Thymus (tissue), 11 donors: ENCODE data around the gene EMC10. TPM values are rescaled to one million over a fixed set of nuclear protein-coding genes. Genes with fewer than 3 reads are reported as not detected.

Experiments used
- DNase-seq, 9 donors: peaks; one replicate each; pipeline ENCODE4 v3.0.0-alpha.2; 2013; ENCODE audit warnings: low spot score in 9 of 9, low read depth in 6 of 9, missing footprints in 1 of 9
- H3K27ac ChIP-seq, 2 donors: one replicate each; pipeline ENCODE4 v1.5.1; 2013; ENCODE audit warnings: control low read depth in 1 of 2, low read depth in 1 of 2, low read length in 1 of 2, mild to moderate bottlenecking in 1 of 2, moderate library complexity in 1 of 2
- H3K27me3 ChIP-seq, 2 donors: one replicate each; pipeline ENCODE4 v1.5.1; 2013; ENCODE audit warnings: low read length in 1 of 2; ENCODE audit not compliant: control insufficient read depth in 2 of 2, insufficient read depth in 1 of 2
- H3K36me3 ChIP-seq, 2 donors: one replicate each; pipeline ENCODE4 v1.5.1; 2013; ENCODE audit warnings: low read length in 1 of 2, mild to moderate bottlenecking in 1 of 2, moderate library complexity in 1 of 2; ENCODE audit not compliant: control insufficient read depth in 2 of 2, insufficient read depth in 2 of 2
- H3K4me1 ChIP-seq, 2 donors: one replicate each; pipeline ENCODE4 v1.5.1; 2013; ENCODE audit warnings: low read length in 2 of 2; ENCODE audit not compliant: control insufficient read depth in 2 of 2, insufficient read depth in 2 of 2
- H3K4me3 ChIP-seq, 2 donors: one replicate each; pipeline ENCODE4 v1.5.1; 2013; ENCODE audit warnings: low read length in 2 of 2, control low read depth in 1 of 2, mild to moderate bottlenecking in 1 of 2
- H3K9me3 ChIP-seq, 2 donors: one replicate each; pipeline ENCODE4 v1.5.1; 2013; ENCODE audit warnings: low read length in 1 of 2, mild to moderate bottlenecking in 1 of 2; ENCODE audit not compliant: control insufficient read depth in 2 of 2, insufficient read depth in 1 of 2
- WGBS: extraction: QIAGEN DNeasy Blood & Tissue Kit; methylation state at CpG from one replicate; pipeline ENCODE4 v1.1.7; 2013; 5-methylcytosine and 5-hydroxymethylcytosine counted together
- polyA plus RNA-seq: library from polyadenylated mRNA; stranded (reverse); fragments of 200-250 nt; gene quantifications from one replicate; pipeline ENCODE4 v1.2.3, GENCODE V29; 2013
- total RNA-seq: library from RNA; stranded (reverse); fragments of 120-200 nt; gene quantifications from one replicate; pipeline ENCODE4 v1.2.4, GENCODE V29; 2013
- donor health status: healthy.

The EMC10 gene
- total and polyA plus RNA-seq, 2 donors = 49.9 to 62.6 TPM

DNA sequence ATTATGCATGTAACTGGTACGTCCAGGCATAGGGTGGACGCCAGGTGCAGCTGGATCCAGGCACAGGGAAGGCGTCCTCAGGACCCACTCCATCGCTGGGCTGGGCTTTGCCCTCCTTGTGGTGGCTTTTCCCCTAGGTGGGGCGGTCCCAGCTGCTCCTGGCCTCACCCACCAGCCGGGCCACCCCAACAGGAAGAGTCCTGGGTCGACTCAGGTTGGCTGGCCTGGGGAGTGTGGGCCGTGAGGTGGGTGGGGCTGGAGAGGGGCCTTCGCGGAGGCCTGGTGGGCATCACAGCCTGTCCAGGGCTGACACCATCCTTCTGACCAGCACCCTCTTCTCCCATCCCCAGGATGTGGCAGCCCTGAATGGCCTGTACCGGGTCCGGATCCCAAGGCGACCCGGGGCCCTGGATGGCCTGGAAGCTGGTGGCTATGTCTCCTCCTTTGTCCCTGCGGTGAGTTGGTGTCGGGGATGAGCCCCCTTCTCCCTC lies 3.5 kb downstream of the EMC10 start:
- WGBS = 97% methylated on average over 16 of the region's 16 CpGs
- DNase-seq = no peak
- Histone ChIP-seq H3K27ac (no peak overlapping the region), H3K9me3 (peaks cover 0 to 25% of the 10 kb centered on the region in 2 donors), H3K4me3 (no peak overlapping the region), H3K27me3 (peaks cover 0 to 6% of the 10 kb centered on the region in 2 donors), H3K36me3 (peaks cover 24 to 44% of the 10 kb centered on the region in 2 donors), H3K4me1 (peaks cover 8% of the 10 kb centered on the region in 2 donors)

DNA sequence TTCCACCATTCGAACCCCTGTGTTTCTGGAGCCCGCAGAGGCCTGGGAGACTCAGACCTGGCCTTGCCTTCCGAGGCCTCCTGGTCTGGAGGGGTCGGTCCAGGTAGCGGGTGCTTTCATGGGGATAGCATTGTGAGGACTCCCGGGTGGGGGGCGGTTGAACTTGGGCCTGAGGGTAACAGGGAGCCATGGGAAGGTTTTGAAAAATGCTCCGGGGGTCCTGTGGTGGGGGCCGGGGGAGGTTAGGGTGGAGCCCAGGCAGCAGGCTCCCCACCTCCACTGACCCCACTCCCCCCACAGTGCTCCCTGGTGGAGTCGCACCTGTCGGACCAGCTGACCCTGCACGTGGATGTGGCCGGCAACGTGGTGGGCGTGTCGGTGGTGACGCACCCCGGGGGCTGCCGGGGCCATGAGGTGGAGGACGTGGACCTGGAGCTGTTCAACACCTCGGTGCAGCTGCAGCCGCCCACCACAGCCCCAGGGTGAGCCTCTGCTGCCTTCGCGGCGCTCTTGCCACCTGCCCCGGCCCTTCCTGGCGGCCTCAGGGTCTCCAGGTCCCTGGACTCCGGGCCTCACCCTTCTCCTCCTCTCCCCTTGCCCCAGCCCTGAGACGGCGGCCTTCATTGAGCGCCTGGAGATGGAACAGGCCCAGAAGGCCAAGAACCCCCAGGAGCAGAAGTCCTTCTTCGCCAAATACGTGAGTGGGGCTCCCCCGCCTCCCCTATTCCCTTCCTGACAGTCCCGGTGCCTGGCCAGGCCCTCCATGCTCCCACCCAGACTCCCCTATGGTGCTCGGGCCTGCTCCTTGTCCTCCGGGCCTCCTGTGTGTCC lies 4.2 kb downstream of the EMC10 start:
- peaks cover 24 to 44% of the 10 kb centered on the region in 2 donors for H3K36me3 ChIP-seq
- H3K27ac ChIP-seq = no peak overlapping the region
- 98% methylated on average over 37 of the region's 37 CpGs for WGBS
- H3K4me1 ChIP-seq = peaks cover 8% of the 10 kb centered on the region in 2 donors
- peaks cover 0 to 3% of the 10 kb centered on the region in 2 donors for H3K27me3 ChIP-seq
- DNase-seq = no peak
- no peak overlapping the region for H3K4me3 ChIP-seq
- peaks cover 0 to 25% of the 10 kb centered on the region in 2 donors for H3K9me3 ChIP-seq

DNA sequence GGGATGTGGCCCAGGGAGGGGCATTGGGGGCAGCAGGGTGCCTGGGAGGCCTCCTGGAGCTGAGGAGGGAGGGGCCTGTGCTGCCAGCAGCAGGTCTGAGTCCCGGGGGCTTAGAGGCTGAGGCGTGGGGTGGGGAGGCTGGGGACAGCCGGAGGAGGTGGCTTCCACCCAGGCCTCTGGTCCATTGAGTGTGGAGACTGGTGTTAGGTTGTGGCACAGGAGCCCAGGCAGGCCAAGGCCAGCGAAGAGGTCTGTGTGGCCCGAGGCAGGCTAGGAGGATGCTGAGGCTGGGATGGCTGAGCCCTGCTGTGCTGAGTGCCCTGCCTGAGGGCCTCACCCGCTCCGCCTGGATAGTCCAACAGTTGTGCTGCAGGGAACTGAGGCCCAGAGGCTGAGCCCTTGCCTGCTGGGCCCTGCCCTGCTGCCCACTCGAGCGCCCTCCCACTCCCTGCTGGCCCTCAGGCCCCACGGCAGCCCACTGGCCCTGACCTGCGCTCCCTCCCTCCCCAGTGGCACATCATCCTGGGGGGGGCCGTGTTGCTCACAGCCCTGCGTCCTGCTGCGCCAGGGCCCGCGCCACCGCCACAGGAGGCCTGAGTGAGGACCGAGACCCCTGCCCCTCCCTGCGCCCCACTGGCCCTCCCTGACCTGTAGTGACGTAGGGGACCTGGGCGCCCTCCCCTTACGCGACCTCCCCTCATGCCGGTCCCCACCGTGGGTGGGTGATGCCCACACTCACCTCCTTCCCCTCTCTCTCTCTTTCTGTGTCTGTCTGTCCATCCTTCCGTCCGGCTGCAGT lies 5.2 kb downstream of the EMC10 start:
- DNase-seq = no peak
- H3K36me3 ChIP-seq = peaks cover 24 to 44% of the 10 kb centered on the region in 2 donors
- H3K9me3 ChIP-seq = peaks cover 0 to 25% of the 10 kb centered on the region in 2 donors
- WGBS = 98% methylated on average over 27 of the region's 27 CpGs
- H3K4me1 ChIP-seq = peaks cover 8% of the 10 kb centered on the region in 2 donors
- H3K27me3 ChIP-seq = no peaks in the 10 kb centered on the region
- no peak overlapping the region for H3K4me3 ChIP-seq
- no peak overlapping the region for H3K27ac ChIP-seq

DNA sequence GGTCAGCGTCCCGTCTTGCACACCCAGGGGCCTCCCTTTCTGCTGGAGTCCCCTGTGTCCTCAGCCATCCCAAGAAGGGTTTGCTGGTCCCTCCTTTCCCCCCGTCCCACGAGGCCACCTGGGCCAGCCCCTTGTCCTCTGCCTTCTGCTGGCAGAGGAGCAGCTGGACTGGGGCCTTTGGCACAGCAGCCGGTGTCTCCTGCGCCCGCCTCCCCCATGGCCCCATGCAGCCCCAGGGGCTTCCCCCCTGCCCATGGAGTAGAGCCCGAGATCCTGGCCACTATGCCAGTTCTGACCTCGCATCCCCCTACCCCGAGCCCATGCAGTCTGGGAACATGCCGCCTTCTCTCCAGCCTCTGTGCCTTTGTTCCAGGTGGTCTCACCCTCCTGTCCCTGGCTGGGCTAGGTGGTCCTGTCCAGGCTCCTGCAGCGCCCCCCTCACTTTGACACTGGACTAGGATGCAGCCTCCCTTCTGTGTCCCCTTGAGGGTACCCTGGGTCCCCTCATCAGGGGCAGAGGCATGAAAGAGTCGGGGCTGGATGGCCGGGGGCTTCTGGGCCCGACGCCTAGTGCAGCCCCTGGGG lies 6.1 kb downstream of the EMC10 start:
- H3K27ac ChIP-seq = no peak overlapping the region
- H3K4me3 ChIP-seq = no peak overlapping the region
- DNase-seq = no peak
- 96% methylated on average over 16 of the region's 16 CpGs for WGBS
- H3K27me3 ChIP-seq = peaks cover 0 to 6% of the 10 kb centered on the region in 2 donors
- peaks cover 24 to 44% of the 10 kb centered on the region in 2 donors for H3K36me3 ChIP-seq
- H3K9me3 ChIP-seq = peaks cover 0 to 31% of the 10 kb centered on the region in 2 donors
- peaks cover 2 to 3% of the 10 kb centered on the region in 2 donors for H3K4me1 ChIP-seq

DNA sequence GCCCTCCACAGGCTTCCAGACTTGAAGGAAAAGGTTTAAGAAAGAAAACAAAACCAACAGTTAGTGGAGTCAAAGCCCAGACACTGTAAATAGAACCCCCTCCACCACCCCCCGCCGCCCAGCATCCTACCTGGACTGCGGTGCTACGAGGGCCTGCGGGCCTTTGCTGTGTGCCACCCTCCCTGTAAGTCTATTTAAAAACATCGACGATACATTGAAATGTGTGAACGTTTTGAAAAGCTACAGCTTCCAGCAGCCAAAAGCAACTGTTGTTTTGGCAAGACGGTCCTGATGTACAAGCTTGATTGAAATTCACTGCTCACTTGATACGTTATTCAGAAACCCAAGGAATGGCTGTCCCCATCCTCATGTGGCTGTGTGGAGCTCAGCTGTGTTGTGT lies 6.6 kb downstream of the EMC10 start:
- Histone ChIP-seq H3K4me3 (no peak overlapping the region), H3K27ac (no peak overlapping the region), H3K4me1 (no peaks in the 10 kb centered on the region), H3K27me3 (peaks cover 0 to 9% of the 10 kb centered on the region in 2 donors), H3K36me3 (peaks cover 24 to 44% of the 10 kb centered on the region in 2 donors), H3K9me3 (peaks cover 0 to 29% of the 10 kb centered on the region in 2 donors)
- 96% methylated on average over 10 of the region's 10 CpGs for WGBS
- DNase-seq = no peak

DNA sequence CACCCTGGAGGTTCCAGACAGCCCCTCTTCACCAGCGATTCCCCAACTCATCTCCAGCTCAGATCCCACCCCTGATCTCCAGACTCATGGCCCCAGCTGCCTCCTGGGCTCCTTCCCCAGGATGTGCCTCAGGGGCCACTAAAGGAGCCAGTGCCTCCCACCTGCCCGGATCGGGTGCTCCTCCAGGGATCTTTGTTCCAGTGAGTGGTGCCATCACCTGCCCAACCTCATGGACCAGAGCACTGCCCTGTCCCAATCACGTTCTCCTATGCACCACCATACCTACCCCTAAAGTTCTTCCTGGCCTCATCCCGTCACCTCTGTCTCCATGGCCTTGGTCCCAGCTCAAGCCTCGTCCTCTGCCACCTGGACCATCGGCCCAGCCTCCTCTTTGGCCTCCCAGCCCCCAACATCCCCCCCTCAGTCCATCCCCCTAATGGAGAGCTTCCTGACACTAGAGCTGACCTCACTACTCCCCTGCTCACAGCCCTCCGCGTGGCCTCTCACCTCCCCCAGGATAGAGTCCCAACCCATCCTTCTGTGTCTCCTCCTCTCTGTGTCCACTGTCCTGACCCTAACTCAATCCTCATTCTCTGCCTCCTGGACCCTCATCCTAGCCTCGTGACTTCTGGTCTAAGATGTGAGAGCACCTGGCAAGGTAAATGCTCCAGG lies 9.1 kb downstream of the EMC10 start:
- DNase-seq = no peak
- no peak overlapping the region for H3K4me3 ChIP-seq
- H3K9me3 ChIP-seq = peaks cover 0 to 13% of the 10 kb centered on the region in 2 donors
- H3K36me3 ChIP-seq = peaks cover 14 to 25% of the 10 kb centered on the region in 2 donors
- no peaks in the 10 kb centered on the region for H3K4me1 ChIP-seq
- H3K27me3 ChIP-seq = peaks cover 0 to 24% of the 10 kb centered on the region in 2 donors
- H3K27ac ChIP-seq = no peak overlapping the region
- WGBS = 97% methylated on average over 10 of the region's 10 CpGs

DNA sequence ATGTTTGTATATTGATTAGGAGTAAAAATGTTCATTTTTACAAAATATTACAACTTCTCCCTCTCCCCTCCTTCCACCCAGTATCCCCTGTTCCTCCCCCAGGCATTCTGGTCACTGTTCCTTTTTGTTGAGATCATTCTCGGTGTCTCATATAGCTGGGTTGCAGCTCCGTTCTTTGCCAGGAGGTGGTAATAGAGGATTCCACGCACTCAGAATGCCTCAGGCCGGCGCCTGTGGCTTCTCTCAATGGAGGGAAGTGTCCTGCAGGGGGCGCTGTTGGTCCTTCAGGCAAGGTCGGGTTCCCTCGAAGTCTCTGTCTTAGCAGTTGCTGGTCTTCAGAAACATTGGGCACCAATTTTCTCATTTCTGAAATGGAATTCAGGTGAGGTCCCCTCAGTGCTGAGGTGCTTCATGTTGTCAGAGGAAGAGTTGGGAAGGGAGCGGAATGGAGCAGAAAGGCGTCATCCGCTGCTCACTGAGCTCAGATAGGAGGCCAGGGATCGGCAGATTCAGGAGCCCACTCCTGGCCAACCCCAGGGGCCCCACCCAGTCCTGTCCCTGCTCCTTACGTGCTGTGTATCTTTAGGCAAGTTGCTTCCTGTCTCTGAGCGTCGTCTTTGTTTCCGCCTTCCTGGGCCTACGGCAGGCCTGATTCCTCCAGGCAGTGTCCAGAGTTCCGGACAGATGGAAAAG lies 10.7 kb downstream of the EMC10 start:
- peaks cover 0 to 13% of the 10 kb centered on the region in 2 donors for H3K9me3 ChIP-seq
- WGBS = 86% methylated on average over 18 of the region's 18 CpGs
- H3K36me3 ChIP-seq = peaks cover 9% of the 10 kb centered on the region in 2 donors
- DNase-seq = no peak
- no peak overlapping the region for H3K4me3 ChIP-seq
- no peaks in the 10 kb centered on the region for H3K4me1 ChIP-seq
- no peak overlapping the region for H3K27ac ChIP-seq
- H3K27me3 ChIP-seq = peaks cover 0 to 38% of the 10 kb centered on the region in 2 donors
